ENCODE measurements around the gene CDH3. TPM values are rescaled to one million over a fixed set of nuclear protein-coding genes. Genes with fewer than 3 reads are reported as not detected.

CDH3 gene
- total and polyA plus RNA-seq, 10 of the 15 experiments (the other 5 are each of a cell fraction or from before 2014, with no cell fraction given) = 0.05 to 0.44 (median 0.12) TPM; not detected in 5

DNA sequence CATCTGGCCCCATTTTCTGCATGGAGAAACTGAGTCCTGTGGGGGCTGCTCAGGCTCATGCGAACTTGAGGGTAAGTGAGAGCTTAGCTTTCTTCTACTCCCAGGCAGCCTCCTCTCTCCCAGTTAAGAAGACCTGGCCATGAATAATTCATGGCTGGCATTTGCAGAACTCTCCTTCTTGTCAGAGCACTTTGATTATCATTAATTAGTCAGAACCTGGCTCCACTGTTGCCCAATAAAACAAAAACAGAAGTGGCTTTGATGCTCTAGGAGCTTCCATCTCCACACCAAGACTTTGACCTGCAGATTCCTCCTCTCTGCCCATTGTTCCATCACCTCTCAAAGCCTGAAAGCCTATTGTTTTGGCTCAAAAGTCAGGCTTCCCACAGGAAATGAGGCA lies 45.5 kb upstream of the CDH3 start:
- Histone ChIP-seq H3K4me2 (ENCODE audit: control insufficient read depth, insufficient read depth) (no peak overlapping the region), H3K27ac (ENCODE audit: control insufficient read depth, insufficient read depth) (no peak overlapping the region), H3K36me3 (ENCODE audit: control insufficient read depth in 2 of 2, insufficient read depth in 2 of 2, low read length in 1 of 2) (no peaks in the 10 kb centered on the region), H4K20me1 (ENCODE audit: control insufficient read depth, insufficient read depth) (no peaks in the 10 kb centered on the region), H3K9me3 (replicated peaks; ENCODE audit: control insufficient read depth, insufficient read depth, low read length) (no peaks in the 10 kb centered on the region; the same call in 2 of the 3 replicates), H3K4me3 (no peak overlapping the region), H3K4me1 (ENCODE audit: control insufficient read depth, insufficient read depth, low read length) (no peaks in the 10 kb centered on the region), H3K27me3 (replicated peaks in 1 of 2; ENCODE audit: control insufficient read depth in 2 of 2, insufficient read depth in 2 of 2, low read length in 1 of 2) (no peaks in the 10 kb centered on the region), H3K79me2 (ENCODE audit: control insufficient read depth, insufficient read depth, low read length) (no peaks in the 10 kb centered on the region), H3K9ac (ENCODE audit: control insufficient read depth, insufficient read depth, low read length) (no peak overlapping the region), H2AFZ (ENCODE audit: control insufficient read depth, low read depth, low read length) (no peak overlapping the region)
- ChIA-PET CTCF (interaction anchor here (0.8 kb wide), 1 partner anchor 9 kb away, joined by 4 read pairs; no protein-coding TSS in a partner anchor), RAD21 (ENCODE audit: unreplicated experiment) (no interaction called here), SMC1A (ENCODE audit: uncharacterized antibody, unreplicated experiment) (no interaction called here), POLR2A (interaction anchor here (0.7 to 1.1 kb wide), 2 partner anchors 19 to 235 kb away, joined by 3 to 6 read pairs; no protein-coding TSS in a partner anchor)
- FAIRE-seq (no peak), ATAC-seq (no peak), DNase-seq (ENCODE audit: low read depth, low spot score) (no peak)
- intact Hi-C loops (cut with micrococcal nuclease; ENCODE audit: unreplicated experiment) (no loop called here), in situ Hi-C loops (cut with MboI) (no loop called here)
- WGBS (ENCODE audit: insufficient coverage, insufficient replicate concordance, low lambda C conversion rate, missing lambda C conversion rate) = 100% methylated on average over 1 of the region's 1 CpG
- TF ChIP-seq SMAD1 (IDR thresholded peaks at IDR 0.05; ENCODE audit: low read depth, partially characterized antibody) (no peak), SP1 (IDR thresholded peaks at IDR 0.05; ENCODE audit: low read depth, low read length) (no peak), ZBED1 (IDR thresholded peaks at IDR 0.05; ENCODE audit: borderline replicate concordance) (no peak), SPI1 (IDR thresholded peaks at IDR 0.05; ENCODE audit: borderline replicate concordance, insufficient read depth, low read depth, low read length) (no peak), RFX5 (IDR thresholded peaks at IDR 0.05; ENCODE audit: low read depth, low read length) (no peak), SKIL (IDR thresholded peaks at IDR 0.05; ENCODE audit: low read depth, poor library complexity, severe bottlenecking) (no peak), POLR2A (IDR thresholded peaks at IDR 0.05; ENCODE audit: low read depth, low read length) (no peak), RB1 (IDR thresholded peaks at IDR 0.05; ENCODE audit: borderline replicate concordance) (no peak), SIN3A (IDR thresholded peaks at IDR 0.05; ENCODE audit: low read depth, low read length) (no peak), BHLHE40 (IDR thresholded peaks at IDR 0.05; ENCODE audit: borderline replicate concordance in 1 of 2, low read depth in 2 of 2, low read length in 1 of 2) (no peak), IKZF2 (IDR thresholded peaks at IDR 0.05) (no peak), YY1 (IDR thresholded peaks at IDR 0.05; ENCODE audit: low read depth, low read length) (no peak), CHD4 (IDR thresholded peaks at IDR 0.05) (no peak)
- TF ChIP-seq, protein P1, sequence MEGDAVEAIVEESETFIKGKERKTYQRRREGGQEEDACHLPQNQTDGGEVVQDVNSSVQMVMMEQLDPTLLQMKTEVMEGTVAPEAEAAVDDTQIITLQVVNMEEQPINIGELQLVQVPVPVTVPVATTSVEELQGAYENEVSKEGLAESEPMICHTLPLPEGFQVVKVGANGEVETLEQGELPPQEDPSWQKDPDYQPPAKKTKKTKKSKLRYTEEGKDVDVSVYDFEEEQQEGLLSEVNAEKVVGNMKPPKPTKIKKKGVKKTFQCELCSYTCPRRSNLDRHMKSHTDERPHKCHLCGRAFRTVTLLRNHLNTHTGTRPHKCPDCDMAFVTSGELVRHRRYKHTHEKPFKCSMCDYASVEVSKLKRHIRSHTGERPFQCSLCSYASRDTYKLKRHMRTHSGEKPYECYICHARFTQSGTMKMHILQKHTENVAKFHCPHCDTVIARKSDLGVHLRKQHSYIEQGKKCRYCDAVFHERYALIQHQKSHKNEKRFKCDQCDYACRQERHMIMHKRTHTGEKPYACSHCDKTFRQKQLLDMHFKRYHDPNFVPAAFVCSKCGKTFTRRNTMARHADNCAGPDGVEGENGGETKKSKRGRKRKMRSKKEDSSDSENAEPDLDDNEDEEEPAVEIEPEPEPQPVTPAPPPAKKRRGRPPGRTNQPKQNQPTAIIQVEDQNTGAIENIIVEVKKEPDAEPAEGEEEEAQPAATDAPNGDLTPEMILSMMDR (IDR thresholded peaks at IDR 0.05 in 2 of 3, conservative IDR thresholded peaks at IDR 0.05 in 1 of 3; ENCODE audit: control insufficient read depth in 2 of 3, extremely low read depth in 1 of 3, insufficient read depth in 1 of 3, low read depth in 3 of 3, low read length in 3 of 3) = no peak
- no TSS peak for BruUV-seq (replicated peaks)
